ENCODE results near the gene FAM25A.
"Not testable (repeated sequence)": the region's sequence is repeated elsewhere in the genome, so short reads cannot be mapped to it uniquely, and the experiment has no call there.

The FAM25A gene

GRCh38 chr10:86979977-86980448, 40.1 kb upstream of the FAM25A start:
- Histone ChIP-seq H3K9ac (ENCODE audit: insufficient read length) (no peak overlapping the region), H3K36me3 (ENCODE audit: insufficient read depth, low read length) (no peaks in the 10 kb centered on the region), H3K9me3 (ENCODE audit: low read depth, low read length) (no peaks in the 10 kb centered on the region), H3K27ac (no peak overlapping the region), H3K4me3 (no peak overlapping the region)
- TF ChIP-seq EZH2 (IDR thresholded peaks at IDR 0.05) (no peak), POLR2AphosphoS5 (IDR thresholded peaks at IDR 0.05; ENCODE audit: borderline replicate concordance, low read depth, low read length) (no peak), FOXP2 (optimal IDR thresholded peaks at IDR 0.05; ENCODE audit: control extremely low read depth, extremely low read length, insufficient read depth) (no peak)
- DNase-seq (ENCODE audit: low read depth, low spot score): no peak

- not testable (repeated sequence) for DNase-seq (ENCODE audit: low read depth, low spot score); H3K4me3 ChIP-seq; H3K27ac ChIP-seq; H3K9me3 ChIP-seq (ENCODE audit: low read depth, low read length); H3K36me3 ChIP-seq (ENCODE audit: insufficient read depth, low read length); H3K9ac ChIP-seq (ENCODE audit: insufficient read length)
These were observed 39.1 kb upstream of the FAM25A start for GRCh38 chr10:86981020-86981419.

DNA sequence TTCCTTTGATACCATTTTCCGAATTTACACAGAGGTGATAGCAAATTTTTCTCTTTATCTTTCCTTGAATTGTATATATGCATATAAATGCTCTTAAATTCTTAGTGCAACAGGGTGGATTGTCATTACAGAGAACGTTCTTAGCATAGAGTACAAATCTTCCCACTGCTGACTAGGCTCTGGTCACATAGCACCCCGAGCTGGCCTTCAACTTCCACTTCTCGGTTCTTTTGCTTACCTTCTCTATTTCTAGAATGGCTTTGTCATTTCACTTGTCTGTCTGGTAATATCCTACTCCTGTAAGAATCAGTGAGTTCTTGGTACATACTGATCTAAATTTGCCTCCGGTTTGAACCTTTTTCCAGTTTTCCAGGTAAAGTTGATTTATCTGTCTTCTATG, 38.4 kb upstream of the FAM25A start:
- no peak for DNase-seq (ENCODE audit: low read depth, low spot score)
- Histone ChIP-seq H3K36me3 (ENCODE audit: insufficient read depth, low read length) (no peaks in the 10 kb centered on the region), H3K9me3 (ENCODE audit: low read depth, low read length) (no peaks in the 10 kb centered on the region), H3K4me3 (no peak overlapping the region), H3K27ac (no peak overlapping the region), H3K9ac (ENCODE audit: insufficient read length) (no peak overlapping the region)
- TF ChIP-seq FOXP2 (optimal IDR thresholded peaks at IDR 0.05; ENCODE audit: control extremely low read depth, extremely low read length, insufficient read depth) (no peak), POLR2AphosphoS5 (IDR thresholded peaks at IDR 0.05; ENCODE audit: borderline replicate concordance, low read depth, low read length) (no peak), EZH2 (IDR thresholded peaks at IDR 0.05) (no peak)

GRCh38 chr10:86984498-86984897, 35.6 kb upstream of the FAM25A start:
- not testable (repeated sequence) for H3K9me3 ChIP-seq (ENCODE audit: low read depth, low read length); H3K4me3 ChIP-seq; H3K9ac ChIP-seq (ENCODE audit: insufficient read length); DNase-seq (ENCODE audit: low read depth, low spot score); H3K36me3 ChIP-seq (ENCODE audit: insufficient read depth, low read length); H3K27ac ChIP-seq

DNA sequence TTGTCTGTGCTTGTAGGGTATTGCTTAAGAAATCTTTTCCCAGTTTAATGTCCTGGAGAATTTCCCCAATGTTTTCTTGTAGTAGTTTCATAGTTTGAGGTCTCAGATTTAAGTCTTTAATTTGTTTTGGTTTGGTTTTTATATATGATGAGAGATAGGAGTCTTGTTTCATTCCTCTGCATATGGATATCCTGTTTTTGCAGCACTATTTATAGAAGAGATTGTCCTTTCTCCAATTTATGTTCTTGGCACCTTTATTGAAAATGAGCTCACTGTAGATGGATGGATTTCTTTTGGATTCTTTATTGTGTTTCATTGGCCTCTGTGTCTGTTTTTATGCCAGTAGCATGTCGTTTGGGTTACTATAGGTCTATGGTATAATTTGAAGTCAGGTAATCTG, 31.6 kb upstream of the FAM25A start:
- Histone ChIP-seq H3K9ac (ENCODE audit: insufficient read length) (no peak overlapping the region), H3K36me3 (ENCODE audit: insufficient read depth, low read length) (no peaks in the 10 kb centered on the region), H3K4me3 (no peak overlapping the region), H3K27ac (no peak overlapping the region), H3K9me3 (ENCODE audit: low read depth, low read length) (no peaks in the 10 kb centered on the region)
- no peak for TF ChIP-seq POLR2AphosphoS5 (IDR thresholded peaks at IDR 0.05; ENCODE audit: borderline replicate concordance, low read depth, low read length)
- no peak for TF ChIP-seq FOXP2 (optimal IDR thresholded peaks at IDR 0.05; ENCODE audit: control extremely low read depth, extremely low read length, insufficient read depth)
- TF ChIP-seq EZH2 (IDR thresholded peaks at IDR 0.05): no peak
- no peak for DNase-seq (ENCODE audit: low read depth, low spot score)

DNA sequence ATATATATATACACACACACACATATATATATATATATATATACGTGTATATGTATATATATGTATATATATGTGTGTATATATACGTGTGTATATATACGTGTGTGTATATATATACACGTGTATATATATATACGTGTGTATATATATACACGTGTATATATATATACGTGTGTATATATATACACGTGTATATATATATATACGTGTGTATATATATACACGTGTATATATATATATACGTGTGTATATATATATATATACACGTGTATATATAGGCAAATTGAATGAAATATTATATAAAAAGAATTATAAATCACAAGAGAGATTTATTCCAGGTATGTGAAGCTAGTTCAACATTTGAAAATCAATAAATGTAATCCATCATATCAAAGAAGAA, 28.7 kb upstream of the FAM25A start:
- not testable (repeated sequence) for H3K9ac ChIP-seq (ENCODE audit: insufficient read length); H3K4me3 ChIP-seq; H3K36me3 ChIP-seq (ENCODE audit: insufficient read depth, low read length); DNase-seq (ENCODE audit: low read depth, low spot score); H3K27ac ChIP-seq; H3K9me3 ChIP-seq (ENCODE audit: low read depth, low read length)

GRCh38 chr10:86992456-86992855, 27.6 kb upstream of the FAM25A start:
- Histone ChIP-seq H3K36me3 (ENCODE audit: insufficient read depth, low read length) (no peaks in the 10 kb centered on the region), H3K9ac (ENCODE audit: insufficient read length) (no peak overlapping the region), H3K9me3 (ENCODE audit: low read depth, low read length) (no peaks in the 10 kb centered on the region), H3K4me3 (no peak overlapping the region), H3K27ac (0 out of 2 replicates have a peak overlapping the region, but pooled peaks have one; percentile 42)
- no peak for DNase-seq (ENCODE audit: low read depth, low spot score)
- TF ChIP-seq EZH2 (IDR thresholded peaks at IDR 0.05) (no peak), POLR2AphosphoS5 (IDR thresholded peaks at IDR 0.05; ENCODE audit: borderline replicate concordance, low read depth, low read length) (no peak), FOXP2 (optimal IDR thresholded peaks at IDR 0.05; ENCODE audit: control extremely low read depth, extremely low read length, insufficient read depth) (no peak)

DNA sequence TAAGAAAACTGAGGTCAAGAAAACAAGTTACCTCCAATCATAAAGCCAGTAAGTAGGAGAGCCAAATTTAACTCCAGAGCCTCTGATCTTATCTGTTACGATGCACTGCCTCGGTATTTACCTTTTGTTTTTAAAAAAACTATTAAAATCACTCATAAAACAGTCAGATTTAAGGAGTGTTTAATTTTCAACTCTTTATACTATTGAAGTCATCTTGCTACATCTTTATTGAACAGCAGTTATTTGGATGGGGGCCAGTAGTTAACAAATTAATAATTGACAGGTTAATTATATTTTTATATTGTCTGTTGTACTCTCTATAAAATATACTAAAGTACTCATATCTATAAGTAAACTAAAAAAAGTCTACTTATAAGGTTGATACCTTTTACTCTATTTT, 27.2 kb upstream of the FAM25A start:
- H3K9me3 ChIP-seq (ENCODE audit: low read depth, low read length): no peaks in the 10 kb centered on the region
- H3K9ac ChIP-seq (ENCODE audit: insufficient read length): no peak overlapping the region
- H3K4me3 ChIP-seq: no peak overlapping the region
- no peaks in the 10 kb centered on the region for H3K36me3 ChIP-seq (ENCODE audit: insufficient read depth, low read length)
- H3K27ac ChIP-seq: 0 out of 2 replicates have a peak overlapping the region, but pooled peaks have one; percentile 42
- no peak for TF ChIP-seq EZH2 (IDR thresholded peaks at IDR 0.05)
- TF ChIP-seq POLR2AphosphoS5 (IDR thresholded peaks at IDR 0.05; ENCODE audit: borderline replicate concordance, low read depth, low read length): no peak
- TF ChIP-seq FOXP2 (optimal IDR thresholded peaks at IDR 0.05; ENCODE audit: control extremely low read depth, extremely low read length, insufficient read depth): no peak
- no peak for DNase-seq (ENCODE audit: low read depth, low spot score)

GRCh38 chr10:86999802-87000403, 20.2 kb upstream of the FAM25A start:
- not testable (repeated sequence) for H3K36me3 ChIP-seq (ENCODE audit: insufficient read depth, low read length); H3K27ac ChIP-seq

More at GRCh38 chr10:86999802-87000403, 20.2 kb upstream of the FAM25A start:
- not testable (repeated sequence) for DNase-seq (ENCODE audit: low read depth, low spot score); H3K9ac ChIP-seq (ENCODE audit: insufficient read length); H3K4me3 ChIP-seq; H3K9me3 ChIP-seq (ENCODE audit: low read depth, low read length)

Measured in SK-N-MC (cell line).